NCI-H2227 (cell line): Measurements from ENCODE around the gene STPG1.

Experiments
- DNase-seq: peaks from one replicate; lab custom pipeline; 2025; ENCODE audit not compliant: unreplicated experiment; lab: John Stamatoyannopoulos, UW

The STPG1 gene

GRCh38 chr1:24319962-24320361 lies 93.6 kb downstream of the STPG1 start:
- no peak for DNase-seq

GRCh38 chr1:24319312-24319863 lies 94.2 kb downstream of the STPG1 start, which contains the start of gene GRHL3:
Gene GRHL3, plus strand, starts transcription at chr1:24319357. Its CDS starts 195 bp downstream, at chr1:24319552.
- peak; percentile 29 for DNase-seq

GRCh38 chr1:24318615-24319311 lies 94.8 kb downstream of the STPG1 start:
- DNase-seq = no peak

GRCh38 chr1:24317956-24318614 lies 95.5 kb downstream of the STPG1 start:
- DNase-seq = no peak

- no peak for DNase-seq
Measured at GRCh38 chr1:24317081-24317480, 96.5 kb downstream of the STPG1 start.

GRCh38 chr1:24316645-24317044 lies 96.9 kb downstream of the STPG1 start:
- no peak for DNase-seq

- DNase-seq = no peak
Measured at GRCh38 chr1:24315391-24315790, 98.2 kb downstream of the STPG1 start.

GRCh38 chr1:24311741-24312140 lies 101.8 kb downstream of the STPG1 start:
- no peak for DNase-seq

- DNase-seq = no peak
Measured at GRCh38 chr1:24311234-24311633, 102.3 kb downstream of the STPG1 start.

- DNase-seq = no peak
Measured at GRCh38 chr1:24309762-24310485, 103.7 kb downstream of the STPG1 start.

- DNase-seq = no peak
Measured at GRCh38 chr1:24308365-24309015, 105.1 kb downstream of the STPG1 start.
